NCI-H1930 (cell line): ENCODE results near the gene KLF13.

Experiments
- DNase-seq, 2 experiments: peaks; one replicate each; lab custom pipeline; 2025; lab: John Stamatoyannopoulos, UW

Gene KLF13

GRCh38 chr15:31362886-31363285 is 36.3 kb downstream of the KLF13 start:
- no peak for DNase-seq

GRCh38 chr15:31364301-31365031 is 37.8 kb downstream of the KLF13 start:
- no peak for DNase-seq

- DNase-seq, result no peak
Measured at GRCh38 chr15:31365032-31365654, 38.5 kb downstream of the KLF13 start.

GRCh38 chr15:31365655-31366127 is 39.1 kb downstream of the KLF13 start:
- no peak for DNase-seq

DNA sequence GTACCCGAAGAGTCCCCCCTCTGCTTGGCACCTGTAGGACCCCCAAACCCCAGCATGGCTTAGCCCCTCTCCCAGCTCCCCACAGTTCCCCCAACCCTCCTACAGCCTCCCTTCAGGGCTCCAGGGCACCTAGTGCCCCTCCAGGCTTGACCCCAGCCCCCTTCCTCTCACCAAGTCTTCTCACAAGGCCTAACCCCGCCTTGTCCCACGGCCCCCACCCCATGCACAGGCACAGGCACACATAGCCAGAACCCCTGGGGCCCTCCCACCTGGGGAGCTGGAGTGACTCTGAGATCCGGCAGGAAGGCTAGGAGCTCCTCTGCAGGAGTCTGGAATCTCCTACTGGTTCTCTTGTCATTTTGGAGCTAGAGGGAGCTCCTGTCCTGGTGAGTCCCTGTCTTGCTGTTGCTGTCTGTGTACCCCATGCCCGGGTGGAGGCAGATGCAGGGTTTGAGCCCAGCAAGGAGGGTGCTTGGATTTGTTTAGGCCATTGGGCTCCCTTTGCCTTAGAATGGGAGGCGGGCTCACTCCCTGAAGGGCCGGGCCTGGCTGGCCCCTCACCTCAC is 39.6 kb downstream of the KLF13 start:
- DNase-seq, result no peak

DNA sequence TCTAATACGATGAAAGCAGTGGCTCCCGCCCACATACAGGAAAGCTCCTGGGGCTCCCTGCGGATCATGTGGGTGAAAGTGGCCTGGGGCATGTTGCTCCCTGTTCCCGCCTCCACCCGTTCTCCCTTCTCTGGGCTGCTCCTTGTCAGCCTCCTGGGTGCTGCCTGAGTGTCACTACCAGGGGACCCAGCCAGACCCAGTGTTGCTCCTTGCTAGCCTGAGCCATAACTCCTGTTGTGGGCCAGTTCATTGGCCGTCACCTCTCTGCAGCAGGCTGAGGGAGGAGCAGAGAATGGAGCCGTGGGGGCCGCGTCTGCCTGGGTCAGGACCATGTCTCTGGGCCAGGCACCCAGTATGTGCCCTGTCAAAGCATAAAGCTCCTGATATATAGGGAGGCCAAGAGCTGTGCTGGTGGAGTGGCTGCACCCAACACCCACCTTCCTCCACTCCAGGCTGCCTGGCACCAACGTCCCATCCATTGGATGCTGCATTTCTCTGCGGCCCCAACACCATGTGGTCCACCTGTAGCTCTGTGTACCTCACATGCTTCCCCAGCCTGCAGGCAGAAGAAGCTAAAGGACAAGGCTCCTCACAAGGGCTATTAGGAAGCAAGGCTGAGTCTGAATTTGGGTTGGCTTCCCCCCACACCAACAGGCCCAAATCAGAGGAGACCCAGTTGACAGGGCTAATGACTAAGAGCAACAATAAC is 40.5 kb downstream of the KLF13 start:
- DNase-seq, result no peak

DNA sequence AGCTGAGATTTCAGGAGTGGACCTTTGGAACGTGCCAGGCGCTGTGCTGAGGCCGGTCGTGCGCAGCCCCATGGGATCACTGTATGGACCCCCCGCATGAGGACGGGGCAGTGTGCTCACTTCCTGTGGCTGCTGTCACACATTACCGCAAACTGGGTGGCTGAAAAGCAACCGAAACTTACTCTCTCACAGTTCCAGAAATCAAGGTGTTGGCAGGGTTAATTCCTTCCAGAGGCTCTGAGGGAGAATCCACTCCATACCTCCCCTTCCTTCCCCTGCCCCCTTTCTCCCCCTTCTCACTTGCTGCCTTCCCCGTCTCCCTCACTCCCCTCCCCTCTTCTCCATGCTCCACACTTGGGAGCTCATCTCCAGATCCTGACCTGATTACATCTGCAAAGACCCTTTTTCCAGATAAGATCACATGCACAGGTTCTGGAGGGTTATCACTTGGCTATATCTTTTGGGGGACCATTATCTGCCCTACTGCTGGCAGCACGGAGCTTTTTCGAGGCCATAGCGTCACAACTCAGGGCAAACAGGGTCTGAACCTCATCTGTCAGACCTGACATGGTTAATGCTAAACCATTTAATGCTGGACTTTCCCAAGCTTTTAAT is 41.2 kb downstream of the KLF13 start:
- no peak for DNase-seq

- no peak for DNase-seq
Measured at GRCh38 chr15:31369727-31370126, 43.1 kb downstream of the KLF13 start.

DNA sequence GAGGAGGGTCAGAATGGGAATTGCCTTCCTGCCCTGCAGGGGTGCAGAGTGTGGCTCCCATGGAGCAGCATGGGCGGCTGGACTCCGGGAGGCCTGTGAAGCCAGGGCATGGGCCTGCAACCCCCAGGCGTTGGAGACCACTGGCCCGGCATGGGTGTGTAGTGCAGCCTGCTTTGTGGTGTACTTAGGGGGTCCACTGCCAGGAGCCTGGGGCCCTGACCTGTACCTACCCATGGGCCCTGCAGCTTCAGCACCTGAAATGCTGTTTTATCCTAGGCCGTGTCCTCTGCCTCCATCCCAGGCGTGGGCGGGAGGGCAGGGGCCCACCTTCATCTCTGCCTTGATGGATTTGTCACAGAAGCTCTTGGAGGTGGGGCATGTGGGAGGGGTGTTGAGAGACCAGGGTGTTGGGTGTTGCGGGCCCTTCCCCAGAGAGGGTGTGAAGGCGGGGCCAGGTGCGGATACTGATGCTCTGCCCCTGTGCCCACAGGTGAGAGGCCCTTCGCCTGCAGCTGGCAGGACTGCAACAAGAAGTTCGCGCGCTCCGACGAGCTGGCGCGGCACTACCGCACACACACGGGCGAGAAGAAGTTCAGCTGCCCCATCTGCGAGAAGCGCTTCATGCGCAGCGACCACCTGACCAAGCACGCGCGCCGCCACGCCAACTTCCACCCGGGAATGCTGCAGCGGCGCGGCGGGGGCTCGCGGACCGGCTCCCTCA is 45.0 kb downstream of the KLF13 start:
- DNase-seq, result no peak

DNA sequence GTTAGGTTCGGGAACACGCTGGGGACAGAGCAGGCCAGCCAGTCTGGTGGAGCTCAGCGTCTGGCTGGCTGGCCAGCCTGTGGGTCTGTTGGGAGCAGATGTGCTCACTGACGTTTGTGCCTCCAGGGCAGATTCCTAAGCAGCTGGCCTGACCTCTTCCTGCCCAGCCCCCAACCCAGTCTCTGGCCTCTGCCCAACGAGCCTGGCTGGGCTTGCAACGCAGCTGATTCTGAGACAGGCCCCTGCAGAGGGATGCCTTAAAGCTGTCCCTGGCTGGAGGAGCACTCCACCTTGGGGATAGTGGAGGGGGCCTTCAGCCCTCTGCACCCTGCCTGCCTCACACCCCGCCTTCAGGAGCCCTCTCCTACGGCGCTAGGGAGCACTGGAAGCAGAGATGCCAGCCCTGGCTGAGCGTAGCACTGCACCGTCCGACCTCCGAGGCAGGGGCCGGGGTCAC is 46.0 kb downstream of the KLF13 start:
- DNase-seq, result no peak

DNA sequence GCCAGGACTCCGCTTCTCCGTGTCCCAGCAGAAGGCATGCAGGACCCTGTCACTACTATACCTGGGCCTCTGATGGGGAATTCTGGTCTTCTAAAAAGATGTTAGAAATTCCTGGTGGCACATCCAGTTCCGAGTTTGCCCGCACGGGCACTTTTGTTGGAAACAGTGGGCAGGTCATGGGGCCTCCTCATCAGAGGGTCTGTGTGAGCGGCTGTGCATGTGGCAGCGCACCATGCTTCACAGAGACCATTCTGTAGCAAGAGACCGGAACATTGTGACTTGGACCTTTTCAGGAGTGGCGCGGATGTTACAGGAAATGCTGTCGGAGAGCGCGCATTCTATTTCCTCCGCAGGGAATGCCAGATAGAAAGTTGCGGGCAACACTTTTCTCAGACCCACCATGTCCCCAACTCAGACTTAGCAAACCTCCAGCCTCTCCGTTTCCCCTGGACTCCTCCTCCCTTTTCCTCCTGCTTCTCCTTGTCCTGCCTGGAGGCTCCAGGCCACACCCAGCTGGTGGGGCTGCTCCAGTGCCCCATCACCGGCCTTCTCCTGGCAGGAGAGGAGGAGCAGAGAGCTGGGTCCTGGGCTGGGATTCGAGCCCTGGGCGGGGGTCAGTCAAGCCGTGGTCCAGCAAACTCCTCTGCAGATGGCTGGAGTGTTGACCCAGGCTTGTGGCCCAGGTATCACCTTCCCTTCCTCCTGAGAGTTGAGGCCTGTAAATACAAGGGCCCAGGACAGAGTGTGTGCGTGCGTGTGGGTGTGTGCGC is 46.6 kb downstream of the KLF13 start:
- DNase-seq, result no peak

GRCh38 chr15:31373970-31374369 is 47.3 kb downstream of the KLF13 start:
- DNase-seq, result no peak

GRCh38 chr15:31374489-31374888 is 47.9 kb downstream of the KLF13 start:
- DNase-seq, result no peak

- DNase-seq, result no peak
Measured at GRCh38 chr15:31374986-31375385, 48.4 kb downstream of the KLF13 start.

- no peak for DNase-seq
Measured at GRCh38 chr15:31375772-31376171, 49.1 kb downstream of the KLF13 start.

- no peak for DNase-seq
Measured at GRCh38 chr15:31376511-31376910, 49.9 kb downstream of the KLF13 start.

GRCh38 chr15:31377030-31377429 is 50.4 kb downstream of the KLF13 start:
- DNase-seq, result no peak

DNA sequence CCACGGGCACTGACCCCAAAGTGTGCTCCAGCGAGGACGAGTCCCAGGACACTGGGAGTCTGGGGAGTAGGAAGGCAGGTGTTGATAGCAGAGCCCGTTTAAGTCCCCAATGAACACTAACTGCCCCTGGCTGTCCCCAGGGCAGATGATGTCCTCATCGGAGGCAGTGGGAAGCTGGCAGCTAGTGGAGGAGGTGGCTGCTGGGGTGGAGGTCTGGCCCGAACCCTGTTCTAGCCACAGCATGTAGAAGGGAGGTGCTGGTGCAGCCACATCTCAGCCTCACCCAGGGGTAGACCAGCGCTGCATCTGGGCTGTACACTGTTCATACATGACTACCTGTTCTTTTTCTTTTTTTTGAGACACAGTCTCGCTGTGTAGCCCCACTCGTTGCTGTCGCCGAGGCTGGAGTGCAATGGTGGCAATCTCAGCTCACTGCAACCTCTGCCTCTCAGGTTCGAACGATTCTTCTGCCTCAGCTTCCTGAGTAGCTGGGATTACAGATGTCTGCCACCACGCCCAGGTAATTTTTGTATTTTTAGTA is 51.8 kb downstream of the KLF13 start:
- no peak for DNase-seq

GRCh38 chr15:31379042-31379441 is 52.4 kb downstream of the KLF13 start:
- no peak for DNase-seq

GRCh38 chr15:31379577-31379976 is 52.9 kb downstream of the KLF13 start:
- DNase-seq, result no peak
